Breast epithelium (tissue), 4 donors: Measurements from ENCODE around the gene TGFA. TPM values are rescaled to one million over a fixed set of nuclear protein-coding genes. Genes with fewer than 3 reads are reported as not detected.

Experiments used
- DNase-seq, 2 donors: peaks; one replicate each; pipeline ENCODE4 v3.0.0-alpha.2; 2019; ENCODE audit warnings: low spot score in 2 of 2
- H3K27ac ChIP-seq, 2 donors: fragments of 200-600 bp; sonication (generic) in 1 of 2; one replicate each; pipeline ENCODE4 v1.5.1; 2016 to 2019; ENCODE audit warnings: mild to moderate bottlenecking in 1 of 2
- H3K27me3 ChIP-seq, 2 donors: fragments of 200-600 bp; sonication (generic) in 1 of 2; one replicate each; pipeline versions ENCODE4 v1.5.1 to v1.6.0; 2017 to 2019; ENCODE audit warnings: control low read depth in 1 of 2, mild to moderate bottlenecking in 1 of 2
- H3K36me3 ChIP-seq: fragments of 200-600 bp; one replicate; pipeline ENCODE4 v1.5.1; 2019
- H3K4me1 ChIP-seq, 2 donors: fragments of 200-600 bp; sonication (generic); one replicate each; pipeline ENCODE4 v1.5.1; 2016 to 2019; ENCODE audit warnings: control low read depth in 1 of 2
- H3K4me3 ChIP-seq, 3 donors: fragments of 200-600 bp; sonication (generic); 1 replicate in 2 of 3; 2 replicates in 1 of 3; pipeline ENCODE4 v1.5.1; 2016 to 2019; ENCODE audit warnings: mild to moderate bottlenecking in 3 of 3, moderate library complexity in 2 of 3
- H3K9me3 ChIP-seq, 2 donors: fragments of 200-600 bp; sonication (generic) in 1 of 2; one replicate each; pipeline ENCODE4 v1.5.1; 2016 to 2019; ENCODE audit warnings: control low read depth in 1 of 2
- POLR2A ChIP-seq: fragments of 450-650 bp; IDR thresholded peaks from one replicate; pipeline ENCODE4 v1.6.1; 2016; ENCODE audit warnings: antibody characterized with exemption, mild to moderate bottlenecking, moderate library complexity
- POLR2AphosphoS5 ChIP-seq, 3 donors: sonication (generic); formaldehyde crosslinking; IDR thresholded peaks; one replicate each; pipeline ENCODE4 v1.6.1; 2017; ENCODE audit warnings: antibody characterized with exemption in 3 of 3
- intact Hi-C: fragments of 100-400 bp; cut with DNase I; formaldehyde crosslinking; loops from one replicate; pipeline ENCODE4 v1.15.1; 2023; ENCODE audit warnings: low total_unique reads
- total RNA-seq, 3 donors: library from RNA; depleted of rRNA; stranded (reverse); fragments of >200 nt; gene quantifications; one replicate each; pipeline ENCODE4 v1.1.0, GENCODE V29; 2016
- TF ChIP-seq, protein P1 (sequence below), 3 donors: fragments of 450-650 bp; IDR thresholded peaks; one replicate each; pipeline ENCODE4 v1.5.1; 2016 to 2017; ENCODE audit warnings: antibody characterized with exemption in 3 of 3, mild to moderate bottlenecking in 3 of 3, moderate library complexity in 3 of 3

Gene TGFA
- total RNA-seq, 3 donors from 2014 or later: 1.1 to 16.1 (median 4.9) TPM

DNA sequence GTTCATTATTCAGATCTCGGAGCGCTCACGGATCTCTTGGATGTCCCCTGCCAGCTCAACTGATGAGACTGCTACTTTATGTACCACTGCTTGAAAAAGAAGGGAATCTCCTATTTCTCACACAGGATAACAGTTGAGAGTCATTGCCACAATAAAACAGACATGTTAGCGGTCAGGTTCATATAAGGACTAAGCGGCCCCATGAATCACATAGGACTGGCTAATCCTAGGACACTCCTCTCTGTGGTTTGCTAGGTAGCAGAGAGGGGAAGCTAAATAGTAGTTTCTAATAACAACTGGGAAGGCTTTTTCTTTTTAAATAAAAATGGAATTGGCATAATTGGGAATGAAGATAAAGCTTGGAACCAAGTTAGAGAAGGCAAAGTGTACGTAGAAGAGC, 15.9 kb upstream of the TGFA start:
- Histone ChIP-seq H3K27me3 (no peaks in the 10 kb centered on the region), H3K9me3 (no peaks in the 10 kb centered on the region), H3K4me3 (no peak overlapping the region), H3K36me3 (no peaks in the 10 kb centered on the region), H3K4me1 (no peaks in the 10 kb centered on the region), H3K27ac (peak overlapping the region; percentile 56 to 72)
- intact Hi-C loops: loop anchor here (10.0 kb wide), 1 partner anchor 815 kb away; no protein-coding TSS in a partner anchor
- DNase-seq: no peak
- TF ChIP-seq POLR2AphosphoS5 (IDR thresholded peaks at IDR 0.05): no peak
- no peak for TF ChIP-seq POLR2A
- TF ChIP-seq, protein P1, sequence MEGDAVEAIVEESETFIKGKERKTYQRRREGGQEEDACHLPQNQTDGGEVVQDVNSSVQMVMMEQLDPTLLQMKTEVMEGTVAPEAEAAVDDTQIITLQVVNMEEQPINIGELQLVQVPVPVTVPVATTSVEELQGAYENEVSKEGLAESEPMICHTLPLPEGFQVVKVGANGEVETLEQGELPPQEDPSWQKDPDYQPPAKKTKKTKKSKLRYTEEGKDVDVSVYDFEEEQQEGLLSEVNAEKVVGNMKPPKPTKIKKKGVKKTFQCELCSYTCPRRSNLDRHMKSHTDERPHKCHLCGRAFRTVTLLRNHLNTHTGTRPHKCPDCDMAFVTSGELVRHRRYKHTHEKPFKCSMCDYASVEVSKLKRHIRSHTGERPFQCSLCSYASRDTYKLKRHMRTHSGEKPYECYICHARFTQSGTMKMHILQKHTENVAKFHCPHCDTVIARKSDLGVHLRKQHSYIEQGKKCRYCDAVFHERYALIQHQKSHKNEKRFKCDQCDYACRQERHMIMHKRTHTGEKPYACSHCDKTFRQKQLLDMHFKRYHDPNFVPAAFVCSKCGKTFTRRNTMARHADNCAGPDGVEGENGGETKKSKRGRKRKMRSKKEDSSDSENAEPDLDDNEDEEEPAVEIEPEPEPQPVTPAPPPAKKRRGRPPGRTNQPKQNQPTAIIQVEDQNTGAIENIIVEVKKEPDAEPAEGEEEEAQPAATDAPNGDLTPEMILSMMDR (IDR thresholded peaks at IDR 0.05): no peak

DNA sequence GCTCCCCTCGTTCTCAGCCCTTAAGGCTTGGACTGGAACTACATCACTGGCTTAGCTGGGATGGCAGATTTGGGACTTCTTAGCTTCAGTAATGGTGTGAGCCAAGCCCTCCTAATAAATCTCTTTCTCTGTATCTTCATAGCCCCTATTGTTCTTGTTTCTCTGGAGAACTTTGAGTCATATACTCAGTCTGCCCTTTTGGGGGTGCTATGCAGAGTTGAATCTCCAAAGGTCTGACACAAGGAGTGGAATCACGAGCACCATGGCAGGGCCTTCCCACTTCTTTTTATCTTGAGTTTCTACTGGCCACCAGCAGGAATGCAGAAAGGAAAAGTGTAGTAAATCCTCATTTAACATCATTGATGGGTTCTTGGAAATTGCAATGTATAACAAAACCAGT, 13.3 kb upstream of the TGFA start:
- TF ChIP-seq POLR2A (no peak), POLR2AphosphoS5 (IDR thresholded peaks at IDR 0.05) (no peak)
- TF ChIP-seq, protein P1 (IDR thresholded peaks at IDR 0.05): no peak
- DNase-seq: no peak
- intact Hi-C loops: loop anchor here (10.0 kb wide), 1 partner anchor 812 kb away; no protein-coding TSS in a partner anchor
- H3K4me1 ChIP-seq: no peaks in the 10 kb centered on the region
- no peak overlapping the region for H3K4me3 ChIP-seq
- no peaks in the 10 kb centered on the region for H3K36me3 ChIP-seq
- no peaks in the 10 kb centered on the region for H3K27me3 ChIP-seq
- no peak overlapping the region for H3K27ac ChIP-seq
- no peaks in the 10 kb centered on the region for H3K9me3 ChIP-seq

DNA sequence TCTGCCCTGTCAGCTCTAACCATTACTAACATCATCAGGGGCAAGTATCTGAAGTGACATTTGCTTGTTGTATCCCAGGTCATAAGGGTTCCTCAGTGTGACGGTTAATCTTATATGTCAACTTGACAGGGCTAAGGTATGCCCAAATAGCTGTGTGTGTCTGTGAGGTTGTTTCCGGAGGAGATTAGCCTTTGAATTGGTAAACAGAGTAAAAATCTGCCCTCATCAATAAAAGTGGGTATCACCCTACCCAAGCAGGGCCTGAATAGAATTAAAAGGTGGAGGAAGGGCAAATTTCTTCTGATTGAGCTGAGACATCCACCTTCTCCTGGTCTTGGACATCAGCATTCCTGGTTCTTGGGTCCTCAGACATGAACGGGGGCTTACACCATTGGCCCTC, 12.8 kb upstream of the TGFA start:
- H3K36me3 ChIP-seq: no peaks in the 10 kb centered on the region
- intact Hi-C loops: loop anchor here (10.0 kb wide), 1 partner anchor 812 kb away; no protein-coding TSS in a partner anchor
- no peaks in the 10 kb centered on the region for H3K9me3 ChIP-seq
- no peak overlapping the region for H3K4me3 ChIP-seq
- no peaks in the 10 kb centered on the region for H3K4me1 ChIP-seq
- H3K27ac ChIP-seq: no peak overlapping the region
- no peak for DNase-seq
- H3K27me3 ChIP-seq: no peaks in the 10 kb centered on the region
- TF ChIP-seq POLR2A (no peak), POLR2AphosphoS5 (IDR thresholded peaks at IDR 0.05) (no peak)
- TF ChIP-seq, protein P1 (IDR thresholded peaks at IDR 0.05): no peak

DNA sequence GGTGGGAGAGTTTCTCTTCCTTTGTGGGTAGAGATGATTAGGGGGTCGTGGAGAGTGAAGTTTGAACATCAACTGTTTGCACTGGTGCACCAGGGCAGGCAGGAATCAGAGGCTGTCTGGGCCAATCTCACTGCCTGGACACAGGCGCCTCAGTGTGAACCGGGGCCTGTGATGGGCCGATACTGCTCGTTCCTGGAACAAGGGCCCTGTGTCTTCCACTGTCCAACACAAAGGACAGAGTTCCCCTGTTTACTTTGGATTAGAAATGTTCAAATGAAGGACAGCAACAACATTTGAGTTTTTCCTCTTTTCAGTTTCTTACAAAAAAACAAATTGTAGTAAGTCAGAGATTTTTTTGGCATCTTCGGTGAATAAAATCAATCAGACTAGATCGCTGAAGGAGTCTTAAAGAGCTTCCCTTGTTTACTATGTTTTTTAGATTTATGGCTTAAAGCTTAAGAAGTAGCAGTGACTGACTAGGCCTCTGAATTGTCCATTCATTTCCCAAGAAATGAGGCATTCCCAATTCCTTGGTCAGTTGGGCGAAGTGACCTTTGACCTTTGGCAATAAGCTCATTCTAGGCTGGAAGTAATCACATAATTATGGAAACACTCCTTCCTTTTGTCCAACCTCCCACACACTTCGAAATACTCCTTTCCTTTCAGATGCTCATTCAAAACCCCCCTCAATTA, 11.6 kb upstream of the TGFA start:
- no peaks in the 10 kb centered on the region for H3K4me1 ChIP-seq
- no peak overlapping the region for H3K27ac ChIP-seq
- no peak overlapping the region for H3K4me3 ChIP-seq
- TF ChIP-seq, protein P1 (IDR thresholded peaks at IDR 0.05): no peak
- TF ChIP-seq POLR2A (no peak), POLR2AphosphoS5 (IDR thresholded peaks at IDR 0.05) (no peak)
- H3K36me3 ChIP-seq: no peaks in the 10 kb centered on the region
- intact Hi-C loops: loop anchor here (10.0 kb wide), 1 partner anchor 810 kb away; no protein-coding TSS in a partner anchor
- no peaks in the 10 kb centered on the region for H3K9me3 ChIP-seq
- DNase-seq: no peak
- no peaks in the 10 kb centered on the region for H3K27me3 ChIP-seq

DNA sequence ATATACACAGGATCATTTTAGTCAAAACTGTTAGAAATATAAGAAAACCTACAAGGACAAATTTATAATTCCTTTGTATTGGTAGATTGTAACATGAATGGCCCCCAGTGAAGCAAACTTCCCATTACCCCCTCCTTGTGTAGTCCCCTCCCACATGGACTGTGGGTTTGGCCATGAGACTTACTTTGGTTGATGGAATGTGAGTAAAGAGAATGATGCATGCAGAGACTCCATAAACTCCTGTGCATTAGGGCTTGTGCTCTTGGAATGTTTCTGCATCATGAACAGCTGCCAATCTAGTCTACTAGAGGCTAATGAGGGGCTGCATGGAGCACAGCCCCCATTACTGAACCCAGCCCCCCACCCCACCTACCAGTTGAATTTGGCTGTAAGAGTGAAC, 8.3 kb upstream of the TGFA start:
- no peak overlapping the region for H3K4me3 ChIP-seq
- TF ChIP-seq, protein P1 (IDR thresholded peaks at IDR 0.05): no peak
- TF ChIP-seq POLR2AphosphoS5 (IDR thresholded peaks at IDR 0.05) (no peak), POLR2A (no peak)
- no peak for DNase-seq
- no peaks in the 10 kb centered on the region for H3K36me3 ChIP-seq
- H3K27me3 ChIP-seq: peaks cover 0 to 5% of the 10 kb centered on the region in 2 donors
- intact Hi-C loops: loop anchor here (10.0 kb wide), 1 partner anchor 807 kb away; no protein-coding TSS in a partner anchor
- no peaks in the 10 kb centered on the region for H3K9me3 ChIP-seq
- H3K4me1 ChIP-seq: no peaks in the 10 kb centered on the region
- no peak overlapping the region for H3K27ac ChIP-seq
